Karpas-422 (cell line): ENCODE measurements around the gene GP1BB. TPM values are rescaled to one million over a fixed set of nuclear protein-coding genes. Genes with fewer than 3 reads are reported as not detected.

Experiments used
- DNase-seq: peaks from one replicate; pipeline ENCODE4 v3.0.0-alpha.2; 2015
- H2AFZ ChIP-seq: fragments of 200-600 bp; sonication (generic); 2 replicates; pipeline ENCODE4 v1.6.1; 2014; ENCODE audit warnings: antibody characterized with exemption, low read length, mixed read lengths
- H3K27ac ChIP-seq: fragments of 200-600 bp; sonication (generic); 2 replicates; pipeline ENCODE4 v1.5.1; 2014; ENCODE audit warnings: mild to moderate bottlenecking, low read length, moderate library complexity
- H3K27me3 ChIP-seq: fragments of 200-600 bp; sonication (generic); 2 replicates; pipeline ENCODE4 v1.6.1; 2014; ENCODE audit warnings: low read length, mixed read lengths
- H3K36me3 ChIP-seq: fragments of 200-600 bp; sonication (generic); 2 replicates; pipeline ENCODE4 v1.6.1; 2014; ENCODE audit warnings: low read length, mixed read lengths; ENCODE audit not compliant: insufficient read depth
- H3K4me1 ChIP-seq: fragments of 200-600 bp; sonication (generic); 2 replicates; pipeline ENCODE4 v1.6.1; 2014; ENCODE audit warnings: mild to moderate bottlenecking, low read length, mixed read lengths
- H3K4me2 ChIP-seq: fragments of 200-600 bp; sonication (generic); 2 replicates; pipeline ENCODE4 v1.6.1; 2014; ENCODE audit warnings: low read length, low read depth, mild to moderate bottlenecking; ENCODE audit not compliant: poor library complexity, severe bottlenecking
- H3K4me3 ChIP-seq: fragments of 200-600 bp; sonication (generic); 2 replicates; pipeline ENCODE4 v1.5.1; 2014; ENCODE audit warnings: mild to moderate bottlenecking, antibody characterized with exemption, low read length, mixed read lengths
- H3K79me2 ChIP-seq: fragments of 200-600 bp; sonication (generic); 2 replicates; pipeline ENCODE4 v1.6.1; 2014; ENCODE audit warnings: mild to moderate bottlenecking, low read length, mixed read lengths
- H3K9ac ChIP-seq: fragments of 200-600 bp; sonication (generic); 2 replicates; pipeline ENCODE4 v1.6.0; 2014; ENCODE audit warnings: low read length
- H3K9me2 ChIP-seq: fragments of 200-600 bp; sonication (generic), shearing (Covaris generic); replicated peaks from 2 replicates; pipeline ENCODE4 v1.6.0; 2014; ENCODE audit warnings: mild to moderate bottlenecking, low read length, moderate library complexity; ENCODE audit not compliant: insufficient read depth
- H3K9me3 ChIP-seq: fragments of 300-700, 200-600 bp; sonication (generic); 2 replicates; pipeline ENCODE4 v1.6.1; 2014; ENCODE audit warnings: low read length, mixed read lengths
- H4K20me1 ChIP-seq: fragments of 200-600 bp; sonication (generic); 2 replicates; pipeline ENCODE4 v1.6.1; 2014; ENCODE audit warnings: mild to moderate bottlenecking, antibody characterized with exemption, low read length, low read depth; ENCODE audit not compliant: insufficient read depth
- total RNA-seq: library from RNA; depleted of rRNA; stranded (reverse); fragments of >200 nt; shearing (Covaris generic); gene quantifications from 2 replicates; pipeline ENCODE4 v1.2.3, GENCODE V29; 2014; ENCODE audit warnings: low replicate concordance; rRNA removed

Gene GP1BB
- total RNA-seq, 1 experiment from 2014 or later = not detected

GRCh38 chr22:19772422-19772672, 49.0 kb downstream of the GP1BB start:
- H3K36me3 ChIP-seq = no peaks in the 10 kb centered on the region
- H3K4me1 ChIP-seq = peaks cover 32% of the 10 kb centered on the region
- no peaks in the 10 kb centered on the region for H3K9me3 ChIP-seq
- peak overlapping the region; percentile 67 for H3K4me2 ChIP-seq
- H3K27me3 ChIP-seq = 0 out of 2 replicates have a peak, but pooled peaks cover 3% of the 10 kb centered on the region
- peaks cover 15% of the 10 kb centered on the region; the same call in 1 of the 2 replicates for H4K20me1 ChIP-seq
- no peaks in the 10 kb centered on the region for H3K9me2 ChIP-seq
- H3K27ac ChIP-seq = no peak overlapping the region
- no peaks in the 10 kb centered on the region for H3K79me2 ChIP-seq
- no peak overlapping the region for H2AFZ ChIP-seq
- no peak for DNase-seq
- H3K9ac ChIP-seq = no peak overlapping the region
- no peak overlapping the region for H3K4me3 ChIP-seq

- Histone ChIP-seq H2AFZ (no peak overlapping the region), H3K4me2 (peak overlapping the region; percentile 67), H3K4me1 (peaks cover 32% of the 10 kb centered on the region), H3K36me3 (no peaks in the 10 kb centered on the region), H3K4me3 (peak overlapping the region; percentile 53), H4K20me1 (peaks cover 15% of the 10 kb centered on the region; the same call in 1 of the 2 replicates), H3K27me3 (0 out of 2 replicates have a peak, but pooled peaks cover 3% of the 10 kb centered on the region), H3K9me2 (no peaks in the 10 kb centered on the region), H3K79me2 (no peaks in the 10 kb centered on the region), H3K9me3 (no peaks in the 10 kb centered on the region), H3K27ac (no peak overlapping the region), H3K9ac (peak overlapping the region; percentile 31)
- peak; percentile 88 for DNase-seq
Observed at GRCh38 chr22:19772673-19773469, 49.5 kb downstream of the GP1BB start.

GRCh38 chr22:19773470-19774040, 50.2 kb downstream of the GP1BB start:
- Histone ChIP-seq H3K36me3 (no peaks in the 10 kb centered on the region), H3K9me3 (no peaks in the 10 kb centered on the region), H3K9me2 (no peaks in the 10 kb centered on the region), H3K4me3 (peak overlapping the region; percentile 53), H3K9ac (peak overlapping the region; percentile 31), H3K4me2 (peak overlapping the region; percentile 67), H2AFZ (no peak overlapping the region), H3K79me2 (no peaks in the 10 kb centered on the region), H3K4me1 (peaks cover 32% of the 10 kb centered on the region), H4K20me1 (peaks cover 15% of the 10 kb centered on the region; the same call in 1 of the 2 replicates), H3K27me3 (0 out of 2 replicates have a peak, but pooled peaks cover 3% of the 10 kb centered on the region), H3K27ac (no peak overlapping the region)
- no peak for DNase-seq

Other genes with a start within 250 kb of the GP1BB start
- 91.5 and 94.9 TPM in 2 replicates for gene UFD1, start 244.3 kb upstream of the GP1BB start, total RNA-seq
- gene CDC45, start 243.6 kb upstream of the GP1BB start, total RNA-seq = 28.1 and 36.5 TPM in 2 replicates
- gene CLDN5, start 199.1 kb upstream of the GP1BB start, total RNA-seq = not detected in 2 replicates
- gene SEPTIN5, start 9.0 kb upstream of the GP1BB start, total RNA-seq = not detected in 2 replicates
- not detected in 2 replicates for gene TBX1, start 37.2 kb downstream of the GP1BB start, total RNA-seq
- 4.4 and 8.5 TPM in 2 replicates for gene GNB1L, start 131.3 kb downstream of the GP1BB start, total RNA-seq
- 6.5 and 12.2 TPM in 2 replicates for gene RTL10, start 131.3 kb downstream of the GP1BB start, total RNA-seq
- 72.0 and 181 TPM in 2 replicates for gene COMT, start 218.2 kb downstream of the GP1BB start, total RNA-seq
- gene TXNRD2, start 218.3 kb downstream of the GP1BB start, total RNA-seq = 7.0 and 20.7 TPM in 2 replicates